NCI-H1436 treated with DMSO at 0.1 percent for 48 hours (cell line): ENCODE data around the gene ASAP3.

Source experiments
- DNase-seq: peaks from one replicate; lab custom pipeline; 2025; lab: John Stamatoyannopoulos, UW

The ASAP3 gene

DNA sequence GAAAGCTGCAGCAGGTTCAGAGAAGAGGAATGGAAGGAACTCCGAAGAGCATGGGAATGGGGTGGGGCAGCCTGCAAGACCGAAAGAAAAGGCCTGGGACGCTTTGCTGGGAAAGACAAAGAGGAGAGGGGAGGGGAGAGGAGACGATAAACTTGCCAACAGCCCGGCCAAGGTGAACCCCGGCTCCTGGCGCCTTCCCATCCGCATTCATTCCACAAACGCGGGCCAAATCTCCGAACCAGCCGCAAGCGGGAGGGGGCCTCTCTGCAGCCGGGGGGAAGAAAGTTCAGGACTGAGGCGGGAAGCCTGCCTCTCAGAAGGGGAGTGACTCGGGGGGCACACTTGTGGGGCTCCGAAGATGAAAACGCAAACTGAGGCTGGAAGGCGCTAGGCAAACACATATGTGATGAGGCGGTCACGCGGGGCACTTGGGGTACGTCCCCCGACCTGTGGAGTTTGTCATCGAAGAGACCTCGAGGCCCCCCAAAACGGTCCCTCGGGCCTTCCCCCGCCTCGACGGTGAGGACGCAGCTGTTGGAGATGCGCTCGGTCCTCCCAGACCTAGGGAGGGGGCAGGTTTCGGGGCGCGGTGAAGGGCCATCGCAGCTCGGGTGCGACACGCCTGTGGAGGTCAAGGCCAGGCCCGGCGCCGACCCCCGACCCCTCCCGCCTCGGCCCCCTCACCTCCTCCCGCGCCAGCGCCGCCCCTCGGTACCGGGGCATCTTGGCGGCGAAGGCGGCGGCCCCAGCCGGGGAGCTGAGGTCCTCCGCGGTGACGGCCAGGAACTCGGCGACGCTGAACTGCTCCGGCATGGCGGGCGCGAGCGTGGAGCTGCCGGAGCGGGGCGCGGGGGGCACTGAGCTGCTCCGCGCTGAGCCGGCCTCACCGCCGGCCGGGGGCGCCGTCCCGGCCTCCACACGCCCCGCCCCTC lies at the start of gene ASAP3:
Gene ASAP3 (minus strand): TSS at position 859 of the 932 bp plus-strand sequence. CDS start 46 bp downstream, at position 813.
- DNase-seq: no peak

DNA sequence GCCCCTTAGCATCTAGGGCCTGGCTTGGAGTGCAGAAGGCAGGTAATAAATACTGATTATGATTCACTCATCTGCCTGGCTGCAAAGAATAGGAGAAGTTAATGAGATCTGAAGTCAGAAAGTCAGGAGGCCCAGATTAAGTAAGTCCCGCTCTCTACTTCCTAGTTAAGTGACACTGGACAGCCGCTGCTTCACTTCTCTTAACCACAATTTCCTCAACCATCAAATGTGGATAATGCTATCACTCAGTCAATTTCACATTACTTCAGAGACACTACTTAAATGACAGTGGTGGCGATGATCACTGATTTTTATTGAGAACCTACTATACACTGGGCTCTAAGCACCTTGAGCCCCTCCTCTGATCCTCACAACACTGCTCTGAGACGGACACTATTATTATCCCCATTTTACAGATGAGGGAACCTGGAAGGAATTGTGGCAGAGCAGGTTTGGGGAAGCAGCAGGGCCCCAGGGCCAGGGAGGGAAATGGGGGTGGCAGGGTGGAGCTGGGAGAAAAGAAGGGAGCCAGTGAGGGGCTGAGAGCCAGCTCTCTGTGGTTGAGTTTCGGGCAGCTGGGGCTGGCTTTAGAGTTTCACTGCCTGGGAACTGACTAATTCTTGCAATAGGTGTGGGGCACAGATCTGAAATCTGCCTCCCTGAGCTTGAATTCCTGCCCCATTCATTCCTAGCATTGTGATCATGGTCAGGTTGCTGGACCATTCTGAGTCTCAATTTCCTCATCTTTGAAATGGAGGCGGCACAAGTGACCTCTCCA lies 49.5 kb upstream of the ASAP3 start:
- no peak for DNase-seq

DNA sequence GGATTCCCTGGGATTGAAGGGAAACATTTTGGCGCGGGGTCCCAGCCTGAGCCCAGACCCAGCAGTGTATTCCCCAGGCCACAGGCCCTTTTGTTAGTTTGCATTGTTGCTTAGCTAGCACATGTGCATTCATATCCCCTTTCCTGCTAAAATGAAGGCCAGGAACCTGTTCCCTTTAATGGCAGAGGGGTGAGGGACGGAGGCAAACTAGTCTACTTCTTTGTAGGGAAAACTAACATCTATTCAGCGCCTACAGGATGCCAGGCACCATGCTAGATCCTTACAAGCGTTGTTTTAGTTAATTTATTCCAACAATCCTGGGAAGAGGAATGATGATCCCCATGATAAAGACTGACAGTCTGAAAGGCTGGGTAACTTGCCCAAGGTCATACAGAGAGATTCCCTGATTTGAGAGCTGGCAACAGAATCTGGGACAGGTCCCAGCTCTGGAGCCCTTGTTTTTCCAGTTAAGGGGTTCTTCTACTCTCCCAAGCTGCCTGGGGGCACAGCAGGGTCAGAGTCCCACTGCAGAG lies 47.6 kb upstream of the ASAP3 start:
- DNase-seq: no peak

DNA sequence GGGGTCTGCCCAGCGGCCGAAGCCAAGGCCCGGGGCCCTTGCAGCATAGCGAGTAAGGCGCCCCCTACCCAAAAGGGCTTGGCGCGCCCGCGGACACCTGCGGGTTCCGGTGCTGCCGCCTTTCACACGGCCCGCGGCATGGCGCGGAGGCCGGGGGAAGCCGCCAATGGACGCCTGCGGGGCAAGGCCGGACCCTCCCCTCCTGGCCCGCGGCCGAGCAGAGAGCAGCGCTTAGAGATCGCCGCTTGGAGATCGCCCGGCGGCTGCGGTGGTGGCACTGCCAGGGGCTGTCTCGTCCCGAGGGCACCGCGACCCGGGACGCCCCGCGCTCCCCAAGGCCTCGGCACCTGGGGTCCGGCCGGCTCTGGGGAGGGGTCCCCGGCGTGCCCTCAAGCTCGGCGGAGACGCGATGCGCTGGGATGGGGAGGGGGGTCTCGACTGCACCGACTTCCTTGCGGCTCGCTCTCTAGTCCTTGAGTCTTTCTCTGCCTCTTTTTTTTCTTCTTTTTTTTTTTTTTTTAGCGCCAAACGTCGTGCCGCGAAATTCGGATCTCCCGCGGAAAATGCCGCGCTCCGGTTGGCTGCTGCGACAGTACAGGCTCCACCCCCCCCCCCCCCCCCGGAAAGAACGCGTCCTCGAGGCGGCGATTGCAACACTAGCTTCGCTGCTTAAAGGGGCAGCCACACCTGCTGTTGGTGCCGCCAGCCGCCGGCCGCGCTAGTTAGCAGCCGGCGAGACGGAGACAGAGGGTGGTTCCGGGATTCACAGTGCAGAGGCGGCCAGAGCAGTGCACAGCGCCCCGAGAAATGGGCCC lies 47.0 kb upstream of the ASAP3 start, which contains the start of gene E2F2:
Gene E2F2 (minus strand): TSS at position 487 of the 815 bp plus-strand sequence. CDS start 440 bp downstream, at position 47.
- DNase-seq: peak; percentile 58

DNA sequence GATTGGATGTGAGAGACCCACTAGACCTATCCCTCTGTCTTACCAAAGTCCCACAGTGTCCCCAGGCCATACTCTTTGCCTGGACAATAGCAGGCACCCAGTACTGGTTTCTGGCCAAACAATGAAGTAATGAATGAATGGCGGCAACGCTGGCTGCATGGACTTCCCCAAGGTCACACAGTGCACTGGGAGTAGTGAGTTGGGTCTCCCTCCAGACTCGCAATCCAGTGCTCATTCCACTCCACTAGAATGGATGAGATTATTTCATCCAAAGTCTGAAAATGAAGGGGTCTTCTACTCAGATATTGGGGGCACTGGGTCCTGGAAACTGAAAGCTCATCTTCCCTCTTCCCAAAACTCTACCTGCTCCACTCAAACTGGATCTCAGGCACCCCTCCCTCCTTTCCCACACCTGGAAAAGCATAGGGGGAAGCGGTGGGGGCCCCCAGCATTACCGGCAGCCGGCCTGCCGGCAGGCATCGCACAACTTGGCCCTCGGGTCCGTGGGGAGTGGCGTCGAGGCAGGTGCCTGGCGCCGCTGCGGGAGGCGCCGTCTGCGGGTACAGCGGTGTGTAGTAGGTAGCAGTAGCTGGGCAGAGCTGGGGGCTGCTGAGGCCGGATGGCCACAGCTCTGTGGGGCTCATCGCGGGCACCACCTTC lies 46.2 kb upstream of the ASAP3 start:
- DNase-seq: no peak

DNA sequence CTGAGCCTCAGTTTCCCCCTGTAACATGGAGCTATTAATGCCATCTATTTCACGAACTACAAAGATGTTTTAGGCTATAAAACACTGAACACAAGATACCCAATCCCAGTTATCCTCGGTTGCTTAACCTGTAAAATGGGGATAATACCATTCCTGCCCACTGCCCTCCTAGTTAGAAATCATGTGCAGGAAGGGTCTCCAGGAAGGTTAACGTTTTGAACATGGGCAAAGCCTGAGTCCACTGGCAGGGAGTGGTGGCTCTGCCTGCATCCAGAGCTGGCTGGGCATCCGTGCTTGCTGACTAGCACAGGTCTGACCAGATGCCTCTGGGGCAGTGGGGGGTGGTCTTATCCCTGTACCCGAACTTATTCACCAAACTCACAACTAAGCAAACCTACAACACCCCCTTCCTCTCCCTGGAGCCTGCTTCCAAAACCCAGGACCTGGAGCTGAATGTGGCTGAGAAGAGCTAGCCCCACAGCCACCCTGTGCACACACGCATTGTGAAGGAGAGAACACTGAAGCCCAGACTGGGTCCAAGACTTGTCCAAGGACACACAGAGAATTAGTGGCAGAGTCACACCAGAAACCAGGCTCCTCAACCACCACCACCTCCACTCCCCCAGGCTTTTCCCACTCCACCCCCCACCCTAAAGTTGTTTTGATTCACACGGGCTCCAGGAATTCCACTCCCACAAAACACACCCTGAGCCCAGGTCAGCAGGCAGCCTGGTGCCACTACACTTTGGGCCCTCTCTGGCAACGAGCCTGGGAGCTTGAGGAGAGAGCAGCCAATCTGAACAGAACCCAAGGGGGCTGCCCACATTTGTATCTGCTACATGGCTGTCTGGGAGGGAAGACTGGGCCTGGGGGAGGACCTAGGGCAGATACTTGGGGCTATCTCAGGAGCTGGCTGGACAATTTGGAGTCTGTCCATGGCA lies 45.4 kb upstream of the ASAP3 start:
- DNase-seq: no peak

DNA sequence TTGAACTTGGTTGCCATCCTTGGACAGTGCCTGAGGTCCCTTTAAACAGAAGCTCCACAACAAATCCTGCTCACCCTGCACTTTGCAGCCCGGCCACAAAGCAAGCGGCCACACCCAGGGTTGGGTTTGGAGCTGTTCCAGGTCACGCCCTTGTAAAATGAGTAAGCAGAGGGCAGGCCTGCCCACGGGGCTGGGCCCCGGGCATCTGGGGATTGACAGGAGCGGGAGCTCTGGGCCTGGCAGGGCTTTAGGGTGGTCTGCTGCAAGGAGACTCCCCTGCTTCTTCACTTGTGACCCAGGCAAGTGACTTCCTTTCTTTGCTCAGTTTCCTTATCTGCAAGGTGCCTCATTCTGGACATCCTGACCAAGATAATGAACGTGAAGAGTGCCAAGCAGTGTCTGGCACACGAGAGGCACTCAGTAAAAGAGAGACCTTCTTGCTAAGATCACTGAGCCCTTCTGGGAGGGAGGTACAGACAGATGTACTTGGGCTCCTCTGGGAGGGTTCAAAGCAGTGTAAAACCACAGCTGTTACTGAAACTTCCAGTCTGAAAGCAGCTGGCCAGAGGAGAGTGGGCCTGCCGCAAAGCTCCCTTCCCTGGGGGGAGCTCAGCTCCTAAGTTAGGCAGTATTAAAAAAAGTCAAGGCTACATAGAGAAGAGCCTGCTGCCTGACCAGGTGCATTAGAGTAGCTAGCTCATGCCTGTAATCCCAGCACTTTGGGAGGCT lies 44.4 kb upstream of the ASAP3 start:
- peak; percentile 47 for DNase-seq

DNA sequence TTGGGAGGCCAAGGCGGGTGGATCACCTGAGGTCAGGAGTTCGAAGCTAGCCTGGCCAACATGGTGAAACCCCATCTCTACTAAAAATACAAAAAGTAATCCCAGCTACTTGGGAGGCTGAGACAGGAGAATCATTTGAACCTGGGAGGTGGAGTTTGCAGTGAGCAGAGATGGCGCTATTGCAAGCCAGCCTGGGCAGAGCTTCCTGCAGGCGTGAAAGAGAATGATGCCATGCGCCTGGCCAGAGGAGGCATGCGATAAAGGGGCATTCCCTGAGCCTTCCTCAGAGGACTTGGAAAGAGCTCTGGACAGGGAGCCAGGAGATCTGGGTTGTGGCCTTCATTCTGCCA lies 43.9 kb upstream of the ASAP3 start:
- no peak for DNase-seq

DNA sequence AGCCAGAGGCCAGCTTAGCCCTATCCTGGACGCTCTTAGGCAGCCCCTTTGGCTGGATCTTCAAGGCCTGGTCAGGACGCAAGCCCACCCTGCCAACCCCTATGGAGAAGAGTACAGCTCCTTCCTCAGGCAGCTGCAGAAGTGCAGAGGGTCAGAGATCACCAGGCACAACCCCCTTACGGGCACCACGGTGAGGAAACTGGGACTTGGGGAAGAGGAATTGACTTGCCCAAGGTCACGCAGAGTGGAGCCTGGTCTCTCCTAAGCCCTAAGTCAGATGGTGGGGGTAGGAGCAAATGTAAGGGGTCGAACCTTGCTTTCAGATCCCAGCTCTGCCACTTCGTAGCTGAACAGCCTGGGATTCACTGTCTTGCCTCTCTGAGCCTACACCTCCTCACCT lies 43.4 kb upstream of the ASAP3 start:
- DNase-seq: no peak

DNA sequence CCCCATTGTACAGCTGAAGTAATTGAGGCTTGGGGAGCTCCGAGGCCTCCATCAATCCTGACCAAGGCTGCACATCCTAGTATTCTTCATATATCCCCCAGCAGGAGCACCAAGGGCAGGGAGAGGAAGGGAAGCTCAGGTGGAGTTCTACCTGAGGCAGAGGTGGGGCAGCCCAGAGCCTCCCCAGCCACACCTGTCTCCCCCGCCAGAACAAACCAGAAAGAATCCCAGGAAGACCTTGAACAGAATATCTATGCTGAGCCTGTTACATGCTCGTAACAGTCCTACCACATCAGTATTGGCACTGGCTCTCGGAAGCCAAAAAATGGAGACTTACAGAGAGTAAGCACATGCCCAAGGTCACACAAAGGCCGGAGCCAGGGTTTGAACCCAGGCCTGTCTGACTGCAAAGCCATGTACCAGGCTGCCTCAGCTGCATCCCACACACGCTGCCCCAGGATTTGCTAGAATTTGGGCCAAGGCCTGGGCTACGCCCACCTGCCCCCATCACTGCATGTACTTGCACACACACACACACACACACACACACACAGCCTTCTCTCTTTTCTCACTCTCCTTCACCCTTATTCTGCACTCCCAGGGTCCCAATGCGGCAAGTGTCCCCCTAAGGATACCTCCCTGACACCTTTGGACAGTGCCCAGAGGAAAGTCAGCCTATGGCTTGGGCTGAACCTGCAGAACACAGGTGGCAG lies 42.5 kb upstream of the ASAP3 start:
- DNase-seq: no peak

DNA sequence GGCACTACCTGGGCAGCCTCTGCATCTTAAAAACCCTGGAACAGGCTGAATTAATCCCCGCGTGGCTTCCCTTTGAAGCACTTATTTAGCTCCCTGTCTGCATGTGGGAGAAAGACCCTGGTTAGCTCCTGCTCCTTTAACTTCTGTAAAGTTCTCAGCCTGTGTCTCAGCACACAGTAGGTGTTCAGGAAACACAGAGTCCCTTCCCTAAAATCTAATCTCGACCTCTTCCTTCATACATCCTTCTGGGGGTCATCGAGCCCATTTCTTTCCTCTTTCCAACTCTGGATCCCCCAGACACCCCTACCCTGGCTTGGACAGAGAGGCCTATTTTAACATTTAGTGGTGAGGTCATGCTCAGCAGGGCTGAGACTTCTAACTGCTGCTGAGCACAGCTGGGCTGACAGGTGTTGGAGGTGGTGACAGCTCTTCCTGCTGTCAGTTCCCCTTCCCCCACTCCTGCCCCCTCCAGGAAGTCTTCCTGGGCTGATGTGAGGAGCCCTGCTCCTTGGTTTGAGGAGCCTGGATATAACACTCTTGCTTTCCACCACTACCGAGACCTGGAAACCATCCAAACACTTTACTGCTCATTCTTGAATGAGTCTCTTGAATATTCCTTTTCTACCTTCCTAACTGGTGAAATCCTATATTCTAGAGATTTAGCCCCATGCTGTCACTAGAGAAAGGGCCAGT lies 41.7 kb upstream of the ASAP3 start:
- no peak for DNase-seq

DNA sequence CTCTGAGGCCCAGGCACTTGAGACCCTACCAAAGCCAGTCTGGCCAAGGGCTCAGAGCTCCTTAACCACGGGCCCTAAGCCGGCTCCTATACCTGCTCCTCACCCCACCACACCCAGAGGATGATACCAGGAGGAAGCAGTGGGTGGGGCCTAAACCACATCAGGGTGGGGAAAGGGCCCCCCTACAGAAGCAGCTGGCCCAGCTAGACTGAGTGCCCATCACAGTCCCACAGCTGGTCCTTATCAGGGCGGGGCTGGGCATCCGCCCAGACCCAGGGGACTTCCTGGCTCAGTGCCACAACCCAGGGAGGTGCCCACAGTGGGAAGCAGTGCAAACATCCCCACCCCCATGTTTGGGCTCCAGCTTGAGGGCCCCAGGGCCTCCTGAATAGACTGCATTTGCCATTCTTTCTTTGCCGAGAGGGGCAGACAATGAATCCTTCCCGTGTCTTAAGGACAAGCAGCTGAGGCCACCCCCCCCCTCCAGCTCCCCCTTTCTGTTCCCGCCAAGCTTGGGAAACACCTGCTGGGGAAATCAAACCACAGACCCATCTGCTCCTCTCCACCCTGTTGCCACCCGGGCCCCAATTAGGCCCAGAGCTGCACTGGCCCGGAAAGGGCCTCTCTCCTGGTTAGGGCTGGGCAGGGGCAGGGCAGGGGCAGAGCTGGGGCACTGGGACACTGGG lies 40.9 kb upstream of the ASAP3 start:
- peak; percentile 46 for DNase-seq

DNA sequence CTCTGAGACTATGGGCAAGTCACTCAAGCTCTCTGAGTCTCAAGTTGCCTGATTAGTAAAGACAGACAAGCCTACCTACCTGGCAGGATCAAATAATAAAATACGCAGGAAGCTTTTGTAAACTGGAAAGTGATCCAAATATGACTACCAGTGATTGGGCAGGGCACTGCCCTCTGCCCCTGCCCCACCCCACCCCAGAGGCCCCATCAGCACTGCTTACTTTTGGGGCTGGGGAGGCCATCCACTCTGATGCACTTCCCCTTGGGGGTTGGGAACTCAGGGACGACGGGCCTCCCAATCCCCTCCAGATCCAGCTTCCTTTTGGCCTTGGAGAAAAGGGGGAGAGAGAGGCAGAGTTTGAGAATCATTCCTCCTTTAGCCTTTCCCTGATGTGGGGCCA lies 40.2 kb upstream of the ASAP3 start:
- DNase-seq: no peak

DNA sequence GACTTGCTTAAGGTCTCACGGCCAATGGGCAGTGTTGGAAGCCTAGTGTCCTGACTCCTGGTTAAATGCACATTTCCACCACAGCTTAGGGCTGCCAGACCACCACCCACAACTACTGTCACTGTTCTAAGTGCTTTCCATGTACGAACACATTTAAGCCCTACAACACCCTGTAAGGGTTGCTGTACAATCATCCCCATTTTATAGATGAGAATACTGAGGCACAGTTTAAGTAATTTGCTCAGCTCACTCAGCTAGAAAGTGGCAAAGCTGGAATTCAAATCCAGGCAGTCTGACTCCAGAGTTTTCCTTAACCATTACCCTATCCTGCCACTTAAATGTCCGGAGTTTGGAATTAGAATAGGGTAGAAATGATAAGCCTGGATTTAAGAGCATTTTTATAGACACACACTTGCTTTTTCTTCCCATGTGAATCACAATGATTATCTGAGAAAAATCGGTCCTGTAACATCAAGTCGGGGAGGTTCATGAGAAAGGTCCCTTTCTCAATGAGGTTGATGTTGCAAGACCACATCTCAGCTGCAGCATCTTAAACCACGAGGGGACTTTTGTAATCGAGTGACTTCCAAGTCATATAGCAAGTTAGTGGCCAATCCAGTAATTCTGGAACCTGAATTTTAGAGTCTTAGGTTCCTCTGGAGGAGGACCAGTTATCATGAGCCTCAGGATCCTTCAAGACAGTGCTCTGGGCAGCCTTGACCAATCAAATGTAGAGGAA lies 38.4 kb upstream of the ASAP3 start:
- DNase-seq: no peak

DNA sequence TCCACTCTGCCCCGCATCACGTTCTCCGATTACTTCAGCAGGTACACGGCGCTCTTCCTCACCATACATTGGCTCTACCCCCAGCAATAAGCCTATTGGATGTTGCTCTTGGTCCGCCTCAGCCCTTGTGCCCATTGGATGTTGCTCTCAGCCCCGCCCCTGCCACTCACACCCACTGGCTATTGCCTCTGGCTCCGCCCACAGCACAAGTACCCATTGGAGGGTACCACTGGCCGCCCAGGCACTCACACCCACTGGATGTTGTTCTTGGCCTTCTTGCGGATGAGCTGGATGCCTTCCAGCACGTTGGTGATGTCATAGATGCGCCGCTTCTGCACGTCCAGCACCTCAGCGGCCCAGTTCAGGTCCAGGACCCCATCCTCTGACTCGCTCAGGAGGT lies 37.6 kb upstream of the ASAP3 start:
- DNase-seq: no peak

DNA sequence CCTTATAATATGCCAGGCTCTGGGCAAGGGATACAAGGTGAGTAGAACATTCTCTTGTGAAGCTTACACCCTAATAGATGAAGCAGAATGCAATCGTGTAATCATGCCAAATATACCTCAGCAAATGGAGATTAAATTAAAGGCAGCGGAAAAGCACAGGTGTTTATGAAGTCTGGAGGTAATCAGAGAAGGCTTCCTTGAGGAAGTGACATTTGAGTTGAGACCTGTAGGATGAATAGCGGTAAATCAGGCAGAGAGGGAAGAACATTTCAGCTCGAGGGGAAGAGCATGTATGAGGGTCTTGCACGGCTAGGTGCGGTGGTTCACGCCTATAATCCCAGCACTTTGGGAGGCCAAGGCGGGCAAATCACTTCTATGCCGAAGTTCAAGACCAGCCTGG lies 33.6 kb upstream of the ASAP3 start:
- no peak for DNase-seq

DNA sequence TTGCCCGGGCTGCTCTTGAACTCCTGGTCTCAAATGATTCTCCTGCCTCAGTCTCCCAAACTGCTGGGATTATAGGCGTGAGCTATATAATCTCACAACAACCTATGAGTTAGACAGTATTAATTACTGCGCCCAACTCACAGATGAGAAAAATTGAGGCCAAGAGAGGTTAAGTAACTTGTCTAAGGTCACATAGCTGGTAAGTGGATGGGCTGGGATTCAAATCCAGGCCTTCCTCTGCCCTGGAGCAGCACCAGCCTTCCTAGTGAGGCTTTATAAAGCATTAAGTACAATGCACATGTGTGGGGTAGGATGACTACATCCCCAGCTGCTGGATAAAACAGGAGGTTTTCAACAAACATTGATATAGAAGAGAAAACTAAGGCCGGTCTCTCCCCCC lies 31.9 kb upstream of the ASAP3 start:
- DNase-seq: no peak
